IPS DF 6.9 (cell line): ENCODE data around the gene MACROD2.

Experiments used
- DNase-seq: peaks from one replicate; pipeline ENCODE4 v3.0.0-alpha.2; 2013; ENCODE audit warnings: low read depth, low spot score
- H3K27ac ChIP-seq: one replicate; pipeline ENCODE4 v1.5.1; 2013; ENCODE audit warnings: low read length, control low read depth
- H3K27me3 ChIP-seq: 2 replicates; pipeline ENCODE4 v1.6.1; 2013; ENCODE audit warnings: mild to moderate bottlenecking, low read length; ENCODE audit not compliant: control insufficient read depth, insufficient read depth
- H3K36me3 ChIP-seq: 2 replicates; pipeline ENCODE4 v1.6.1; 2013; ENCODE audit warnings: low read length; ENCODE audit not compliant: control insufficient read depth, insufficient read depth
- H3K4me1 ChIP-seq: 2 replicates; pipeline ENCODE4 v1.6.1; 2013; ENCODE audit warnings: low read length; ENCODE audit not compliant: control insufficient read depth, insufficient read depth
- H3K4me3 ChIP-seq: 2 replicates; pipeline ENCODE4 v1.5.1; 2013; ENCODE audit warnings: mild to moderate bottlenecking, low read length
- H3K9me3 ChIP-seq: 2 replicates; pipeline ENCODE4 v1.6.1; 2013; ENCODE audit warnings: low read length, inconsistent platforms; ENCODE audit not compliant: control insufficient read depth, insufficient read depth
- WGBS: extraction: QIAGEN DNeasy Blood & Tissue Kit; methylation state at CpG from one replicate; pipeline ENCODE4 v1.1.7; 2013; ENCODE audit warnings: mixed read lengths, missing lambda C conversion rate; ENCODE audit not compliant: insufficient read length, insufficient coverage; 5-methylcytosine and 5-hydroxymethylcytosine counted together

Gene MACROD2

DNA sequence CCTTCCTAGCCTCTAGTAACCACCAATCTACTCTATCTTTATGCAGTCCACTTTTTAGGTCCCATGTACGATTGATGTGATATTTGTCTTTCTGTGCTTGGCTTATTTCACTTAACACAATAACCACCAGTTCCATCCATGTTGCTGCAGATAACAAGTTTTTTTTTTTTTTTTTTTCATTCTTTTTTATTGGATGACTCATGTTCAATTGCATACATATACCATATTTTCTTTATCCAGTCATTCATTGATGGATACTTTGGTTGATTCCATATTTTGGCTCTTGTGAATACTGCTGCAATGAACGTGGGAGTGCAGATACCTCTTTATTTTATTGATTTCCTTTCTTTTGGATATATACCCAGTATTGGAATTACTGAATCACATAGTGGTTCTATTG lies 942.5 kb downstream of the MACROD2 start:
- H3K27ac ChIP-seq, result no peak overlapping the region
- DNase-seq, result no peak
- no CpG with 5 or more reads among the region's 2 CpGs for WGBS

DNA sequence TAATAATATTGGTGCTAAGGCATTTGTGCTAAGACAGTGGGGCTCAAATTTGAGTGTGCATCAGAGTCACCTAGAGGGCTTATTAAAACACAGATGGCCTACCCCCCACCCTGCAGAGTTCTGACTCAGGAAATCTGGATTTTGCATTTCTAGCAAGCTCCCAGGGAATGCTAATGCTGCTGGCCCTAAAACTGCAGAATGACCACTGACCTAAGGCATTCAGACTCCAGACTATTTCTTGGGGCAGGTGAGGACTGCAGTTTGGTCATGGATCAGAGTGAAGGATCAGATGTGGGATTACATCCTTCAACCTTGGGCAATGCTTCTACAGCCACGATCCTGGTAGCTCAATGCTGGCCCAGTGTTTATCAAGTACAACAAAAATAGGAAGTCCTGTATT lies 952.2 kb downstream of the MACROD2 start:
- peaks cover 1% of the 10 kb centered on the region; the same call in 1 of the 2 replicates for H3K4me1 ChIP-seq
- no peak overlapping the region for H3K4me3 ChIP-seq
- WGBS, result no CpG with 5 or more reads among the region's 1 CpG
- H3K36me3 ChIP-seq, result no peaks in the 10 kb centered on the region
- no peak for DNase-seq
- H3K27me3 ChIP-seq, result no peaks in the 10 kb centered on the region
- H3K27ac ChIP-seq, result no peak overlapping the region
- H3K9me3 ChIP-seq, result no peaks in the 10 kb centered on the region

More for the DNA sequence above, 942.5 kb downstream of the MACROD2 start:
- H3K4me3 ChIP-seq, result no peak overlapping the region
- no peaks in the 10 kb centered on the region for H3K27me3 ChIP-seq
- no peaks in the 10 kb centered on the region for H3K4me1 ChIP-seq
- H3K36me3 ChIP-seq, result no peaks in the 10 kb centered on the region
- H3K9me3 ChIP-seq, result no peaks in the 10 kb centered on the region

DNA sequence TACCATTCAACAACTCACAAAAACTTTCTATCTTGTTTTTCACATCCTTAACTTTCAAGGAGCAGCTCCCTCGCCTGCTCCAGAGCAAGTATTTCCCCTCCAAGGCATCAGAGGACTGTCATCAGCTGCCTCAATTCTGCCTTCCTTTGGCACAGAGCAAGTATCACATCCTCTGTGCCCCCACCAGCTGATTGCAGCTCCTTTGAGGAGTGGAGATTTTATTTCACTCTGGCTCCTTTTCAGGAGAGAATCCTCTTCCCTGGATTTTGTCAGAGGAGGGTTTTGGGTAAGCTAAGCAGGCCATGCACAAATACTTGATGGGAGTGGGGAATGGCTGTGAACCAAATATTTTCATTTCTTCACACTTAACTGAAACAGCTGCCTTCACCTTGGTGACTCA lies 952.6 kb downstream of the MACROD2 start:
- DNase-seq, result no peak
- no CpG with 5 or more reads among the region's 1 CpG for WGBS
- peaks cover 1% of the 10 kb centered on the region; the same call in 1 of the 2 replicates for H3K4me1 ChIP-seq
- H3K9me3 ChIP-seq, result no peaks in the 10 kb centered on the region
- H3K27me3 ChIP-seq, result no peaks in the 10 kb centered on the region
- H3K36me3 ChIP-seq, result no peaks in the 10 kb centered on the region
- H3K4me3 ChIP-seq, result no peak overlapping the region
- H3K27ac ChIP-seq, result no peak overlapping the region

- no CpG with 5 or more reads among the region's 3 CpGs for WGBS
- no peak for DNase-seq
- Histone ChIP-seq H3K36me3 (no peaks in the 10 kb centered on the region), H3K9me3 (no peaks in the 10 kb centered on the region), H3K27me3 (no peaks in the 10 kb centered on the region), H3K27ac (no peak overlapping the region), H3K4me1 (peaks cover 1% of the 10 kb centered on the region; the same call in 1 of the 2 replicates), H3K4me3 (no peak overlapping the region)
These were observed 953.1 kb downstream of the MACROD2 start for GRCh38 chr20:14948416-14948815.

GRCh38 chr20:14950633-14951032 lies 955.3 kb downstream of the MACROD2 start:
- H3K9me3 ChIP-seq, result no peaks in the 10 kb centered on the region
- H3K27ac ChIP-seq, result no peak overlapping the region
- H3K27me3 ChIP-seq, result no peaks in the 10 kb centered on the region
- no CpG with 5 or more reads among the region's 1 CpG for WGBS
- no peak for DNase-seq
- no peaks in the 10 kb centered on the region for H3K36me3 ChIP-seq
- peaks cover 1% of the 10 kb centered on the region; the same call in 1 of the 2 replicates for H3K4me1 ChIP-seq
- no peak overlapping the region for H3K4me3 ChIP-seq

DNA sequence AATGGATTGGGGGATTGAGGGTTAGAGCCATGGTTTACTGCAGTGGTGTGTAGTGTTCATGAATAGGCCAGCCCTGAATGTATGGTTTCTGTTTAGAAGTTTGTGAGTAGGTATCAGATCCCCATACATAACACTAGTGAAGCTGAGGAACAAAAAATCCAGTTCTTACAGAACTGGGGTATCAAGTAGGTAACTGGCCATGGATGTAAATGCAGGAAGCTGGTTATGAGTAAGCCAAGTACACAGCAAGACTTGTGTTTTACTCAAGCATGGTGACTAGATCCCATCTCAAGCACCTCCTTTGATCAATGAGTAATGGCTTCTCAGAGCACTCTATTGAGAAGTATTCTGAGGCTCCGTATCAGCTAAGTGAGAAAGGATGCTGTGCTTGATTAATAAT lies 955.8 kb downstream of the MACROD2 start:
- Histone ChIP-seq H3K4me1 (peaks cover 1% of the 10 kb centered on the region; the same call in 1 of the 2 replicates), H3K4me3 (no peak overlapping the region), H3K27me3 (no peaks in the 10 kb centered on the region), H3K27ac (no peak overlapping the region), H3K36me3 (no peaks in the 10 kb centered on the region), H3K9me3 (no peaks in the 10 kb centered on the region)
- no CpG with 5 or more reads among the region's 1 CpG for WGBS
- no peak for DNase-seq

DNA sequence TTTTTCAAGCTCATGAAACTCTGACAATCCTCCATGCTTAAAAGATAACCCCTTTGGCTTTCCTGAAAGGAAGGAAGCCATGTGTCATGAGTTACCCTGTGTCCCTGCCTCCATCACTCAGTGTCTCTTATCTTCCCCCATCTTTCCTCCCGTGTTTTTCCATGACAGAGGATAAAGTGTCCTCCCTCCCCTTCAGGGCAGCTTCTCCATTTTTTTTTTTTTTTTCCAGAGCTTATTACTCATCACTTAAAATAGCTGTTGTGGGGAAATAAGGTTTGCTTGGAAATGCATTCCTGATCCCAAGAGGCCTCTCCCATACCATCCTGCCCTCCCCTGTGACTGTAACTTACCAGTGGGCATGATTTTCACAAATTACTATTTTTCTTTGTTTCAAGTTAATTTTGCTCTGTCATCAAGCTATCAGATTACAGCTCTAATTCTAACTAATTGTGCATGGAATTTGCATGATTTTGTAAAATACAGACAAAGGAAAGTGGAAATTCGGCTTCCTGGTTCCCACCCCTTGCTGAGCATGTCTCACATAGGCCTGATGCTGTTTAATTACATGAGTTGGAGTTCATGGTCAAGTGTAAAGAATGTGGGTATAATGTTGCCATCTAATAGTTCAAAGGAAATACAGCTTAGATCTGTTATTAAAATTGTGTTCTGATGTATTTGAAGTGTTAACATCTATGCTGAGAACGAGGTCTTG lies 956.5 kb downstream of the MACROD2 start:
- Histone ChIP-seq H3K4me3 (no peak overlapping the region), H3K27ac (no peak overlapping the region), H3K27me3 (no peaks in the 10 kb centered on the region), H3K4me1 (peaks cover 1% of the 10 kb centered on the region; the same call in 1 of the 2 replicates), H3K36me3 (no peaks in the 10 kb centered on the region), H3K9me3 (no peaks in the 10 kb centered on the region)
- 100% methylated on average over 1 of the region's 3 CpGs for WGBS
- DNase-seq, result no peak

DNA sequence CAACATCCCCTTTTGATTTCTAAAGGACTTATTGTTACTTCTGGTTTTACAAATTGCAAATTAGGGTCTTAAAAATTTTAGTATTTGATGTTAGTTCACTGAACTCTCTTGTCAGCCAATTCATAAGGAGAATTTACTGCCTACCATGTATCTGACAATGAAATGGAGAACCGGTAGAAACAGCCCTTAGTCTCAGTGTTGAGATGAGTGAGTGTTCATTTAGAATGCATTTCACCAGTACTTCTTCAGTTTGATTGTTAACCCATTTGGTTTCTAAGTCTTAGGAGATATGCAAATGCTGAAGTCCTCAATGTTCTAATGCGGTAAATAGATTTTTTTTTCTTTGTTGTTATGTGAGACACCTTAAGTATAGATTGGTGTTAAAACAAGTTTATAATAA lies 958.4 kb downstream of the MACROD2 start:
- Histone ChIP-seq H3K4me1 (peaks cover 1% of the 10 kb centered on the region; the same call in 1 of the 2 replicates), H3K27ac (no peak overlapping the region), H3K36me3 (no peaks in the 10 kb centered on the region), H3K27me3 (no peaks in the 10 kb centered on the region), H3K9me3 (no peaks in the 10 kb centered on the region), H3K4me3 (no peak overlapping the region)
- no CpG with 5 or more reads among the region's 2 CpGs for WGBS
- DNase-seq, result no peak

- no peak for DNase-seq
These were observed 960.1 kb downstream of the MACROD2 start for GRCh38 chr20:14955399-14955798.

GRCh38 chr20:14956026-14956425 lies 960.7 kb downstream of the MACROD2 start:
- no peaks in the 10 kb centered on the region for H3K27me3 ChIP-seq
- DNase-seq, result no peak
- no peak overlapping the region for H3K4me3 ChIP-seq
- no CpG with 5 or more reads among the region's 3 CpGs for WGBS
- H3K9me3 ChIP-seq, result no peaks in the 10 kb centered on the region
- H3K4me1 ChIP-seq, result no peaks in the 10 kb centered on the region; the same call in 1 of the 2 replicates
- H3K36me3 ChIP-seq, result no peaks in the 10 kb centered on the region
- no peak overlapping the region for H3K27ac ChIP-seq

More at GRCh38 chr20:14955399-14955798, 960.1 kb downstream of the MACROD2 start:
- H3K9me3 ChIP-seq, result no peaks in the 10 kb centered on the region
- no peak overlapping the region for H3K27ac ChIP-seq
- no peaks in the 10 kb centered on the region for H3K36me3 ChIP-seq
- H3K4me1 ChIP-seq, result peaks cover 1% of the 10 kb centered on the region
- no CpG with 5 or more reads among the region's 4 CpGs for WGBS
- no peak overlapping the region for H3K4me3 ChIP-seq
- H3K27me3 ChIP-seq, result no peaks in the 10 kb centered on the region

DNA sequence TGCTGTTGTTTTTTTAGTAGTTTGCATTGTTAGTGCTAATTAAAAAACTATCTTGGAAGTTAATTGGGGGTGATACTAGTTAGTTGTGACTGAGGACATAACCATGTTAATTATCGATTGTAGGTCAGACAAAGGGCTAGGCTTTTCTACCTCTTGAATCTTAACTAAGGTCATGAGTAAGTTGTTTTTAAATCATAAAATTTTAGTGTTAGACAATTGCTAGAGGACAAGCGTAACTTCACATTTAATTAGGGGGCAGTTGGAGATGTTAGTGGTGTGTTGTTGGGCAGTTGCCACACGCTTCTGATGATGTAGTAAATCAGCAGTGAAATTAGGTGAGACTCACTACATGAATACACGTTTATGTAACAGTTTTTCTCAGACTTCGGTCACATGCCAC lies 961.2 kb downstream of the MACROD2 start:
- H3K36me3 ChIP-seq, result no peaks in the 10 kb centered on the region
- WGBS, result no CpG with 5 or more reads among the region's 5 CpGs
- H3K9me3 ChIP-seq, result no peaks in the 10 kb centered on the region
- H3K4me3 ChIP-seq, result no peak overlapping the region
- no peaks in the 10 kb centered on the region for H3K27me3 ChIP-seq
- DNase-seq, result no peak
- H3K27ac ChIP-seq, result no peak overlapping the region
- H3K4me1 ChIP-seq, result no peaks in the 10 kb centered on the region; the same call in 1 of the 2 replicates
